H1 (cell line): Measurements from ENCODE around the gene SERGEF. TPM values are rescaled to one million over a fixed set of nuclear protein-coding genes. Genes with fewer than 3 reads are reported as not detected.

Source experiments
- ATF2 ChIP-seq: IDR thresholded peaks from 2 replicates; pipeline ENCODE4 v1.6.1; 2012; ENCODE audit warnings: low read length, inconsistent platforms
- CTCF ChIP-seq, 3 experiments: IDR thresholded peaks; 1 replicate in 2 of 3; 2 replicates in 1 of 3; pipeline versions ENCODE4 v1.5.1 to v1.6.1; 2011; ENCODE audit warnings: low read length in 3 of 3, mild to moderate bottlenecking in 3 of 3, inconsistent platforms in 2 of 3, low read depth in 1 of 3, moderate library complexity in 1 of 3; ENCODE audit not compliant: insufficient read depth in 1 of 3; ENCODE audit errors: control extremely low read depth in 1 of 3
- polyA plus RNA-seq, 7 experiments: library from polyadenylated mRNA; depleted of rRNA in 3 of 7; stranded (reverse) in 5 of 7; unstranded in 2 of 7; fragments of >200 nt in 5 of 7; fragments of 200-250 nt in 2 of 7; gene quantifications; 1 replicate in 5 of 7; 2 replicates in 1 of 7; 4 replicates in 1 of 7; pipeline versions ENCODE4 v1.2.1 to v1.2.3, GENCODE V29; 2011 to 2013; ENCODE audit warnings: missing spikeins in 2 of 7, mixed read lengths in 2 of 7
- total RNA-seq: library from RNA; stranded (reverse); fragmentation: NEBNext Ultra II Directional; extraction: Animal tissue kit (Norgen Biotek cat#: 25700); gene quantifications from 2 replicates; pipeline ENCODE4 v1.2.1, GENCODE V29; 2021

Gene SERGEF
- total and polyA plus RNA-seq, 2 of the 8 experiments (the other 6 are each of a cell fraction or from before 2014, with no cell fraction given), result 16.6 to 28.8 TPM

- TF ChIP-seq ATF2 (no peak), CTCF (IDR thresholded peaks at IDR 0.05; ENCODE audit: control extremely low read depth in 1 of 3, insufficient read depth in 1 of 3, low read depth in 1 of 3, low read length in 3 of 3) (no peak)
These were observed 202.1 kb downstream of the SERGEF start (continued) for GRCh38 chr11:17810746-17811145.
